Measurements from ENCODE around the gene C10orf53. TPM values are rescaled to one million over a fixed set of nuclear protein-coding genes. Genes with fewer than 3 reads are reported as not detected.

C10orf53 gene
- total RNA-seq, 1 donor from 2014 or later = not detected

GRCh38 chr10:49744091-49744685 lies 64.7 kb downstream of the C10orf53 start:
- H3K27ac Mint-ChIP-seq (ENCODE audit: unreplicated experiment) = no peak overlapping the region
- DNase-seq (ENCODE audit: low spot score) = no peak
- peaks cover 7% of the 10 kb centered on the region for H3K27me3 Mint-ChIP-seq (ENCODE audit: low read depth)
- H3K36me3 Mint-ChIP-seq (ENCODE audit: low read depth) = no peaks in the 10 kb centered on the region
- H3K4me3 Mint-ChIP-seq (ENCODE audit: unreplicated experiment) = no peak overlapping the region
- H3K9me3 Mint-ChIP-seq (ENCODE audit: low read depth) = no peaks in the 10 kb centered on the region
- no peaks in the 10 kb centered on the region for H3K4me1 Mint-ChIP-seq (ENCODE audit: low read depth)
- no peak for TF ChIP-seq CTCF (IDR thresholded peaks at IDR 0.05)

- Mint-ChIP-seq H3K9me3 (ENCODE audit: low read depth) (no peaks in the 10 kb centered on the region), H3K4me3 (ENCODE audit: unreplicated experiment) (no peak overlapping the region)
- DNase-seq (ENCODE audit: low spot score) = no peak
Observed at GRCh38 chr10:49744924-49745605, 65.6 kb downstream of the C10orf53 start.

GRCh38 chr10:49745756-49746155 lies 66.3 kb downstream of the C10orf53 start:
- TF ChIP-seq CTCF (IDR thresholded peaks at IDR 0.05) = no peak
- Mint-ChIP-seq H3K9me3 (ENCODE audit: low read depth) (no peaks in the 10 kb centered on the region), H3K27me3 (ENCODE audit: low read depth) (peaks cover 7% of the 10 kb centered on the region), H3K4me3 (ENCODE audit: unreplicated experiment) (no peak overlapping the region), H3K4me1 (ENCODE audit: low read depth) (no peaks in the 10 kb centered on the region), H3K36me3 (ENCODE audit: low read depth) (no peaks in the 10 kb centered on the region), H3K27ac (ENCODE audit: unreplicated experiment) (no peak overlapping the region)
- DNase-seq (ENCODE audit: low spot score) = no peak

More at GRCh38 chr10:49744924-49745605, 65.6 kb downstream of the C10orf53 start:
- H3K27ac Mint-ChIP-seq (ENCODE audit: unreplicated experiment) = no peak overlapping the region
- H3K4me1 Mint-ChIP-seq (ENCODE audit: low read depth) = no peaks in the 10 kb centered on the region
- peaks cover 7% of the 10 kb centered on the region for H3K27me3 Mint-ChIP-seq (ENCODE audit: low read depth)
- no peak for TF ChIP-seq CTCF (IDR thresholded peaks at IDR 0.05)
- H3K36me3 Mint-ChIP-seq (ENCODE audit: low read depth) = no peaks in the 10 kb centered on the region

- no peak for TF ChIP-seq CTCF (IDR thresholded peaks at IDR 0.05)
- Mint-ChIP-seq H3K27me3 (ENCODE audit: low read depth) (peaks cover 10% of the 10 kb centered on the region), H3K36me3 (ENCODE audit: low read depth) (no peaks in the 10 kb centered on the region), H3K4me1 (ENCODE audit: low read depth) (no peaks in the 10 kb centered on the region), H3K4me3 (ENCODE audit: unreplicated experiment) (no peak overlapping the region), H3K9me3 (ENCODE audit: low read depth) (no peaks in the 10 kb centered on the region), H3K27ac (ENCODE audit: unreplicated experiment) (no peak overlapping the region)
- no peak for DNase-seq (ENCODE audit: low spot score)
Observed at GRCh38 chr10:49746626-49747302, 67.3 kb downstream of the C10orf53 start.

Other genes starting within 250 kb of the C10orf53 start
- gene ERCC6, start 140.5 kb upstream of the C10orf53 start, total RNA-seq = 40.2 to 79.8 TPM (median 41.5 TPM) in 3 replicates
- not detected in 3 replicates for gene SLC18A3, start 69.3 kb upstream of the C10orf53 start, total RNA-seq
- not detected in 3 replicates for gene CHAT, start 65.6 kb upstream of the C10orf53 start, total RNA-seq
- gene OGDHL, start 82.7 kb downstream of the C10orf53 start, total RNA-seq = 0.36 to 0.45 TPM (median 0.44 TPM) in 3 replicates

Measured in chondrocyte (in vitro differentiated cells).